ENCODE results near the gene IL6. TPM values are rescaled to one million over a fixed set of nuclear protein-coding genes. Genes with fewer than 3 reads are reported as not detected.
"Not testable (repeated sequence)": the region's sequence is repeated elsewhere in the genome, so short reads cannot be mapped to it uniquely, and the experiment has no call there.

The IL6 gene
- total and polyA plus RNA-seq, 2 donors (not counting 1 experiment from before 2014, with no cell fraction given), result 2.6 to 222 TPM

GRCh38 chr7:22704722-22705121 is 22.3 kb upstream of the IL6 start:
- WGBS (ENCODE audit: insufficient coverage), result 92% methylated on average over 5 of the region's 6 CpGs
- not testable (repeated sequence) for ATAC-seq (ENCODE audit: low read depth); H3K4me3 Mint-ChIP-seq

DNA sequence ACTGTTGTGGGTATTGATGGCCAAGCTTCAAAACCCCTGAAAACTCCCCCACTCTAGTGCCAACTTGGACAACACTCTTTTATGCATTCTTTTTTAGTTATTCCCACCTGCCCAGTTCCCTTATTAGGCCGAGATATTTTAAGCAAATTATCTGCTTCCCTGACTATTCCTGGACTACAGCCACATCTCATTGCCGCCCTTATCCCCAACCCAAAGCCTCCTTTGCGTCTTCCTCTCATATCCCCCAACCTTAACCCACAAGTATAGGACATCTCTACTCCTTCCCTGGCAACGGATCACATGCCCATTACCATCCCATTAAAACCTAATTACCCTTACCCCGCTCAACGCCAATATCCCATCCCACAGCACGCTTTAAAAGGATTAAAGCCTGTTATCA is 21.1 kb upstream of the IL6 start:
- POLR2A ChIA-PET; H3K27ac ChIP-seq (ENCODE audit: low read length in 2 of 2); ATAC-seq (ENCODE audit: low read depth); H3K27me3 ChIP-seq (replicated peaks in 1 of 4; ENCODE audit: control extremely low read depth in 1 of 4, control insufficient read depth in 3 of 4, insufficient read depth in 4 of 4, low read length in 3 of 4); H4K20me1 ChIP-seq (ENCODE audit: control insufficient read depth, insufficient read depth, low read length, poor library complexity, severe bottlenecking); H2AFZ ChIP-seq (ENCODE audit: insufficient read depth, low read depth, low read length, poor library complexity, severe bottlenecking); DNase-seq; H3K9ac ChIP-seq (ENCODE audit: low read length); H3K9me3 ChIP-seq (ENCODE audit: control extremely low read depth in 1 of 3, control insufficient read depth in 2 of 3, insufficient read depth in 1 of 3, low read length in 2 of 3); H3K9me3 Mint-ChIP-seq (ENCODE audit: insufficient read depth); H3K27me3 Mint-ChIP-seq; H3K27ac Mint-ChIP-seq; CTCF ChIA-PET; H3K4me3 Mint-ChIP-seq; H3K4me2 ChIP-seq (replicated peaks; ENCODE audit: low read depth, low read length, poor library complexity, severe bottlenecking); H3K36me3 ChIP-seq (replicated peaks in 1 of 2; ENCODE audit: control extremely low read depth in 1 of 2, control insufficient read depth in 1 of 2, extremely low read depth in 1 of 2, insufficient read depth in 2 of 2, low read length in 1 of 2); H3K4me3 ChIP-seq (ENCODE audit: control extremely low read depth in 1 of 5, extremely low read depth in 1 of 5, insufficient read depth in 1 of 5, low read depth in 2 of 5, low read length in 4 of 5); intact Hi-C loops (cut with micrococcal nuclease): not testable (repeated sequence)
- H3K4me1 ChIP-seq (ENCODE audit: control insufficient read depth in 2 of 2, insufficient read depth in 2 of 2, low read length in 2 of 2), result peaks cover 25 to 26% of the 10 kb centered on the region in 2 donors
- H3K4me1 Mint-ChIP-seq, result peaks cover 39% of the 10 kb centered on the region
- peaks cover 12% of the 10 kb centered on the region for H3K79me2 ChIP-seq (ENCODE audit: control insufficient read depth, insufficient read depth, low read length)
- WGBS (ENCODE audit: insufficient coverage), result 84% methylated on average over 4 of the region's 7 CpGs

More at GRCh38 chr7:22704722-22705121, 22.3 kb upstream of the IL6 start:
- H3K4me1 ChIP-seq (ENCODE audit: control insufficient read depth in 2 of 2, insufficient read depth in 2 of 2, low read length in 2 of 2), result peaks cover 34 to 37% of the 10 kb centered on the region in 2 donors
- H2AFZ ChIP-seq (ENCODE audit: insufficient read depth, low read depth, low read length, poor library complexity, severe bottlenecking); CTCF ChIA-PET; H4K20me1 ChIP-seq (ENCODE audit: control insufficient read depth, insufficient read depth, low read length, poor library complexity, severe bottlenecking); H3K9me3 ChIP-seq (ENCODE audit: control extremely low read depth in 1 of 3, control insufficient read depth in 2 of 3, insufficient read depth in 1 of 3, low read length in 2 of 3); DNase-seq; H3K27ac Mint-ChIP-seq; H3K27ac ChIP-seq (ENCODE audit: low read length in 2 of 2); H3K9me3 Mint-ChIP-seq (ENCODE audit: insufficient read depth); H3K9ac ChIP-seq (ENCODE audit: low read length); H3K4me3 ChIP-seq (ENCODE audit: control extremely low read depth in 1 of 5, extremely low read depth in 1 of 5, insufficient read depth in 1 of 5, low read depth in 2 of 5, low read length in 4 of 5); POLR2A ChIA-PET; intact Hi-C loops (cut with micrococcal nuclease); H3K36me3 ChIP-seq (replicated peaks in 1 of 2; ENCODE audit: control extremely low read depth in 1 of 2, control insufficient read depth in 1 of 2, extremely low read depth in 1 of 2, insufficient read depth in 2 of 2, low read length in 1 of 2); H3K27me3 Mint-ChIP-seq; H3K4me2 ChIP-seq (replicated peaks; ENCODE audit: low read depth, low read length, poor library complexity, severe bottlenecking); H3K27me3 ChIP-seq (replicated peaks in 1 of 4; ENCODE audit: control extremely low read depth in 1 of 4, control insufficient read depth in 3 of 4, insufficient read depth in 4 of 4, low read length in 3 of 4): not testable (repeated sequence)
- peaks cover 16% of the 10 kb centered on the region for H3K79me2 ChIP-seq (ENCODE audit: control insufficient read depth, insufficient read depth, low read length)
- H3K4me1 Mint-ChIP-seq, result peaks cover 42% of the 10 kb centered on the region

- H3K27me3 Mint-ChIP-seq; H3K36me3 ChIP-seq (replicated peaks in 1 of 2; ENCODE audit: control extremely low read depth in 1 of 2, control insufficient read depth in 1 of 2, extremely low read depth in 1 of 2, insufficient read depth in 2 of 2, low read length in 1 of 2); H3K4me3 ChIP-seq (ENCODE audit: control extremely low read depth in 1 of 5, extremely low read depth in 1 of 5, insufficient read depth in 1 of 5, low read depth in 2 of 5, low read length in 4 of 5); H3K27ac ChIP-seq (ENCODE audit: low read length in 2 of 2); ATAC-seq (ENCODE audit: low read depth); H3K9me3 Mint-ChIP-seq (ENCODE audit: insufficient read depth); H3K9ac ChIP-seq (ENCODE audit: low read length); H3K4me2 ChIP-seq (replicated peaks; ENCODE audit: low read depth, low read length, poor library complexity, severe bottlenecking); H3K4me3 Mint-ChIP-seq; H2AFZ ChIP-seq (ENCODE audit: insufficient read depth, low read depth, low read length, poor library complexity, severe bottlenecking); intact Hi-C loops (cut with micrococcal nuclease); DNase-seq; H4K20me1 ChIP-seq (ENCODE audit: control insufficient read depth, insufficient read depth, low read length, poor library complexity, severe bottlenecking); H3K9me3 ChIP-seq (ENCODE audit: control extremely low read depth in 1 of 3, control insufficient read depth in 2 of 3, insufficient read depth in 1 of 3, low read length in 2 of 3); H3K27ac Mint-ChIP-seq; POLR2A ChIA-PET; H3K27me3 ChIP-seq (replicated peaks in 1 of 4; ENCODE audit: control extremely low read depth in 1 of 4, control insufficient read depth in 3 of 4, insufficient read depth in 4 of 4, low read length in 3 of 4); H3K79me2 ChIP-seq (ENCODE audit: control insufficient read depth, insufficient read depth, low read length): not testable (repeated sequence)
- H3K4me1 ChIP-seq (ENCODE audit: control insufficient read depth in 2 of 2, insufficient read depth in 2 of 2, low read length in 2 of 2), result peaks cover 28 to 30% of the 10 kb centered on the region in 2 donors
- CTCF ChIA-PET, result interaction anchor here (8.8 kb wide), 1 partner anchor 18 kb away, joined by 117 read pairs; the partner anchor contains the start of gene IL6
- WGBS (ENCODE audit: insufficient coverage), result 90% methylated on average over 4 of the region's 6 CpGs
- peaks cover 43% of the 10 kb centered on the region for H3K4me1 Mint-ChIP-seq
Measured at GRCh38 chr7:22707026-22707691, 19.8 kb upstream of the IL6 start.

DNA sequence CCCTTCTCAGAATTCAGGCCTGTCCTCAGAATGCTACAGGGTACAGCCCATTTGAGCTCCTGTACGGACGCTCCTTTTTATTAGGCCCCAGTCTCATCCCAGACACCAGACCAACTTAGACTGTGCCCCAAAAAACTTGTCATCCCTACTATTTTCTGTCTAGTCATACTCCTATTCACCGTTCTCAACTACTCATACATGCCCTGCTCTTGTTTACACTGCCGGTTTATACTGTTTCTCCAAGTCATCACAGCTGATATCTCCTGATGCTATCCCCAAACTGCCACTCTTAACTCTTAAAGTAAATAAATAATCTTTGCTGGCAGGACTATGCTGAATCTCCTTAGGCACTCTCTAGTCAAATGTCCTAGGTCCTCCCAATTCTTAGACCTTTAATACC is 18.8 kb upstream of the IL6 start:
- H2AFZ ChIP-seq (ENCODE audit: insufficient read depth, low read depth, low read length, poor library complexity, severe bottlenecking); H4K20me1 ChIP-seq (ENCODE audit: control insufficient read depth, insufficient read depth, low read length, poor library complexity, severe bottlenecking); H3K9me3 ChIP-seq (ENCODE audit: control extremely low read depth in 1 of 3, control insufficient read depth in 2 of 3, insufficient read depth in 1 of 3, low read length in 2 of 3); H3K27ac Mint-ChIP-seq; H3K27me3 Mint-ChIP-seq; H3K4me2 ChIP-seq (replicated peaks; ENCODE audit: low read depth, low read length, poor library complexity, severe bottlenecking); H3K27ac ChIP-seq (ENCODE audit: low read length in 2 of 2); ATAC-seq (ENCODE audit: low read depth); H3K4me3 ChIP-seq (ENCODE audit: control extremely low read depth in 1 of 5, extremely low read depth in 1 of 5, insufficient read depth in 1 of 5, low read depth in 2 of 5, low read length in 4 of 5); DNase-seq; H3K9me3 Mint-ChIP-seq (ENCODE audit: insufficient read depth); POLR2A ChIA-PET; H3K36me3 ChIP-seq (replicated peaks in 1 of 2; ENCODE audit: control extremely low read depth in 1 of 2, control insufficient read depth in 1 of 2, extremely low read depth in 1 of 2, insufficient read depth in 2 of 2, low read length in 1 of 2); intact Hi-C loops (cut with micrococcal nuclease); H3K4me3 Mint-ChIP-seq; H3K9ac ChIP-seq (ENCODE audit: low read length); H3K27me3 ChIP-seq (replicated peaks in 1 of 4; ENCODE audit: control extremely low read depth in 1 of 4, control insufficient read depth in 3 of 4, insufficient read depth in 4 of 4, low read length in 3 of 4); H3K79me2 ChIP-seq (ENCODE audit: control insufficient read depth, insufficient read depth, low read length): not testable (repeated sequence)
- peaks cover 28 to 32% of the 10 kb centered on the region in 2 donors for H3K4me1 ChIP-seq (ENCODE audit: control insufficient read depth in 2 of 2, insufficient read depth in 2 of 2, low read length in 2 of 2)
- CTCF ChIA-PET, result interaction anchor here (8.8 kb wide), 1 partner anchor 16 kb away, joined by 117 read pairs; the partner anchor contains the start of gene IL6
- 100% methylated on average over 1 of the region's 4 CpGs for WGBS (ENCODE audit: insufficient coverage)
- peaks cover 44% of the 10 kb centered on the region for H3K4me1 Mint-ChIP-seq

Measured in B cell (primary cell).